Activated B cell treated with CpG ODN at 0.5 μM for 24 hours (primary cell): ENCODE measurements around the gene NKRF. TPM values are rescaled to one million over a fixed set of nuclear protein-coding genes. Genes with fewer than 3 reads are reported as not detected.

ENCODE experiments used
- ATAC-seq: fragments of 200-7000 bp; cut with Tn5 transposase; one replicate; pipeline ENCODE4 v1.10.0; 2021; ENCODE audit warnings: low read depth, mild to moderate bottlenecking, moderate library complexity
- CTCF ChIA-PET: fragments of 350-600 bp; sonication (Branson Sonifier 250); formaldehyde crosslinking; loops from one replicate; lab custom pipeline; 2021; ENCODE audit warnings: antibody characterized with exemption; lab: Charles Lee
- POLR2A ChIA-PET: fragments of 350-600 bp; sonication (Branson Sonifier 250); formaldehyde crosslinking; loops from one replicate; lab custom pipeline; 2021; ENCODE audit warnings: antibody characterized with exemption; lab: Charles Lee
- DNase-seq: peaks from one replicate; pipeline ENCODE4 v3.0.0; 2022
- H3K27ac Mint-ChIP-seq: one replicate; pipeline ENCODE4 v1.8.0; 2020; ENCODE audit warnings: mixed read lengths
- H3K27me3 Mint-ChIP-seq: one replicate; pipeline ENCODE4 v1.8.0; 2021; ENCODE audit warnings: mixed read lengths
- H3K36me3 Mint-ChIP-seq: one replicate; pipeline ENCODE4 v1.8.0; 2021; ENCODE audit warnings: low read depth, mixed read lengths
- H3K4me1 Mint-ChIP-seq: one replicate; pipeline ENCODE4 v1.8.0; 2021; ENCODE audit warnings: mixed read lengths
- H3K4me3 Mint-ChIP-seq: one replicate; pipeline ENCODE4 v1.8.0; 2020; ENCODE audit warnings: mild to moderate bottlenecking, mixed read lengths
- H3K9me3 Mint-ChIP-seq: one replicate; pipeline ENCODE4 v1.8.0; 2020; ENCODE audit warnings: mixed read lengths
- intact Hi-C: fragments of 100-400 bp; cut with micrococcal nuclease; formaldehyde crosslinking; loops from one replicate; pipeline ENCODE4 v1.15.1; 2024
- total RNA-seq: library from RNA; stranded (reverse); gene quantifications from 2 replicates; pipeline ENCODE4 v1.2.3, GENCODE V29; 2022
- TF ChIP-seq, protein P1 (sequence below): fragments of 200-600 bp; IDR thresholded peaks from one replicate; pipeline ENCODE4 v1.8.0; 2022; ENCODE audit warnings: antibody characterized with exemption, mild to moderate bottlenecking

NKRF gene
- total RNA-seq, 1 donor from 2014 or later, result 22.6 TPM

DNA sequence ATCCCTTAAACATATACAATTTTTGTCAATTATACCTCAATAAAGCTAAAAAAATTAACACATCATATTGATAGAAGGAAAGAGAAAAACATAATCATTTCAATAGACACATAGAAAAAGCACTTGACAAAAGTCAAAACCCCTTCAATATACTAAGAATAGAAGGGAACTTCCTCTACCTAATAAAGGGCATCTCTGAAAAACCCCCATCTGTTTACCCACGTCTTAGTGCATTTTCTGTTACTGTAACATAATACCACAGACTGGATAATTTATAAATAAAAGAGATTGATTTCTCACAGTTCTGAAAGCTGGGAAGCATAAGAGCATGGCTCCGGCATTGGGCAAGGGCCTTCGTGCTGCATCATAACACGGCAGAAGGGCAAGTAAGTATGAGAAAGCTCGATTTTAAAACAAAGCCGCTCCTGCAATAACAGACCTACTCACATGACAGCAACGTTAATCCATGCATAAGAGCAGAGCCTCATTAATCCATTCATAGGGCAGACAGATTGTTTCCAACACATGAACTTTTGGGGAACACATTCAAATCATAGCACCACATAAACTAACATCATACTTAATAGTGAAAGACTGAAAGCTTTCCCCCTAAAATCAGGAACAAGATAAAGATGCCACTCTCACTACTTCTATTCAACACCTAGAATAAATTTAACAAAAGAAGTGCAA, 56.8 kb downstream of the NKRF start:
- ChIA-PET POLR2A (interaction anchor here (0.7 to 3.7 kb wide), 4 partner anchors 25 to 242 kb away, joined by 3 to 25 read pairs (median 7); partner anchors contain the start of genes RPL39 and UBE2A), CTCF (no interaction called here)
- Mint-ChIP-seq H3K4me1 (peaks cover 34% of the 10 kb centered on the region), H3K27ac (peak overlapping the region; percentile 88), H3K36me3 (peaks cover 11% of the 10 kb centered on the region), H3K4me3 (peak overlapping the region; percentile 69), H3K9me3 (no peaks in the 10 kb centered on the region), H3K27me3 (no peaks in the 10 kb centered on the region)
- no peak for DNase-seq
- peak; percentile 77 for ATAC-seq
- TF ChIP-seq, protein P1, sequence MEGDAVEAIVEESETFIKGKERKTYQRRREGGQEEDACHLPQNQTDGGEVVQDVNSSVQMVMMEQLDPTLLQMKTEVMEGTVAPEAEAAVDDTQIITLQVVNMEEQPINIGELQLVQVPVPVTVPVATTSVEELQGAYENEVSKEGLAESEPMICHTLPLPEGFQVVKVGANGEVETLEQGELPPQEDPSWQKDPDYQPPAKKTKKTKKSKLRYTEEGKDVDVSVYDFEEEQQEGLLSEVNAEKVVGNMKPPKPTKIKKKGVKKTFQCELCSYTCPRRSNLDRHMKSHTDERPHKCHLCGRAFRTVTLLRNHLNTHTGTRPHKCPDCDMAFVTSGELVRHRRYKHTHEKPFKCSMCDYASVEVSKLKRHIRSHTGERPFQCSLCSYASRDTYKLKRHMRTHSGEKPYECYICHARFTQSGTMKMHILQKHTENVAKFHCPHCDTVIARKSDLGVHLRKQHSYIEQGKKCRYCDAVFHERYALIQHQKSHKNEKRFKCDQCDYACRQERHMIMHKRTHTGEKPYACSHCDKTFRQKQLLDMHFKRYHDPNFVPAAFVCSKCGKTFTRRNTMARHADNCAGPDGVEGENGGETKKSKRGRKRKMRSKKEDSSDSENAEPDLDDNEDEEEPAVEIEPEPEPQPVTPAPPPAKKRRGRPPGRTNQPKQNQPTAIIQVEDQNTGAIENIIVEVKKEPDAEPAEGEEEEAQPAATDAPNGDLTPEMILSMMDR, result no peak
- intact Hi-C loops, result loop anchor here (2.0 to 5.0 kb wide), 3 partner anchors 15 to 33 kb away; partner anchors contain the start of gene STEEP1

DNA sequence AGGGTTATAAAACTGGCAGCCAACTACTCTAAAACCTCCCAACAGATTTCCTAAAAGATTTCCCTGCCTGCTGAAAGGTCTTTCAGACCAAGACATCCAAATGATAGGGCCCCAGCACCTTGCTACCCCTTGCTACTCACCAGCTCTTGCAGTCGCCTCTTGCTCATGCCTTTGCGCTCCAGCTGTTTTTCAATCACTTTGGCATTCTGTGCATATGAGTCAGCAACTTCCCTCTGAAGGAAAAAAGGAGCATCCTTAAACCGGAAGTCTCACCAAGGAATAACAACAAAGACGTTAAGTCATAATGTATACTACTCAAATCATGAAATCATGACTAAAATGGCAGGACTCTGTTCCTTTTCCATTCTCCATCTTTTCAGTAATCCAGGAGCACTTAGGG, 65.0 kb downstream of the NKRF start:
- TF ChIP-seq, protein P1, result no peak
- no peak overlapping the region for H3K4me3 Mint-ChIP-seq
- CTCF ChIA-PET, result no interaction called here
- no peaks in the 10 kb centered on the region for H3K4me1 Mint-ChIP-seq
- intact Hi-C loops, result no loop called here
- ATAC-seq (no peak), DNase-seq (no peak)
- no peaks in the 10 kb centered on the region for H3K9me3 Mint-ChIP-seq
- no peaks in the 10 kb centered on the region for H3K27me3 Mint-ChIP-seq
- H3K27ac Mint-ChIP-seq, result no peak overlapping the region
- POLR2A ChIA-PET, result no interaction called here
- H3K36me3 Mint-ChIP-seq, result peaks cover 41% of the 10 kb centered on the region

DNA sequence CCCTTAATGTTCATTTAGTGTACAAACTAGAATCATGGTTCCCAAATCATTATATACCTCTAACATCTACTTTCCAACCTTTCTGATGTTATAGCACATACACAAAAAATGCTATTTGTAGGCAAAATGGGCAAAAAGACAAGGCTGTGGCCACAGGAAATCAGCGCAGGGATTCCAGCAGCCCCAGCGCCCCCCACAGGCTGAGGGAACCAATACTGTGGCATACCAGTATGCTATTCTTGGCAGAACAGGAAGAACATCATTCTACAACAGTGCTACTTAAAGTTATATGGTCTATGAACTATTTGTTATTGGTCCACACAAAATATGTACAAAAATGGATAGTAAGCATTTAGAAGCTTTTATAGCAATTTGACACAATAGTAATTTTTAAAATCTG, 66.4 kb downstream of the NKRF start:
- DNase-seq (no peak), ATAC-seq (no peak)
- no peaks in the 10 kb centered on the region for H3K27me3 Mint-ChIP-seq
- H3K4me3 Mint-ChIP-seq, result no peak overlapping the region
- peaks cover 41% of the 10 kb centered on the region for H3K36me3 Mint-ChIP-seq
- H3K4me1 Mint-ChIP-seq, result no peaks in the 10 kb centered on the region
- H3K9me3 Mint-ChIP-seq, result no peaks in the 10 kb centered on the region
- POLR2A ChIA-PET, result no interaction called here
- no peak overlapping the region for H3K27ac Mint-ChIP-seq
- intact Hi-C loops, result no loop called here
- TF ChIP-seq, protein P1, result no peak
- CTCF ChIA-PET, result no interaction called here

Other genes with a start within 250 kb of the NKRF start
- 11.0 and 11.9 TPM in 2 replicates for gene SLC25A43, start 207.1 kb downstream of the NKRF start, total RNA-seq
- gene SLC25A5, start 138.0 kb downstream of the NKRF start, total RNA-seq, result 300 and 321 TPM in 2 replicates
- 27.5 and 32.0 TPM in 2 replicates for gene STEEP1, start 41.0 kb downstream of the NKRF start, total RNA-seq
- gene UBE2A, start 31.9 kb downstream of the NKRF start, total RNA-seq, result 65.9 and 73.5 TPM in 2 replicates
- 330 and 338 TPM in 2 replicates for gene SEPTIN6, start 86.7 kb upstream of the NKRF start, total RNA-seq
- 9.7 and 9.9 TPM in 2 replicates for gene SOWAHD, start 152.2 kb upstream of the NKRF start, total RNA-seq
- 3,684 and 4,270 TPM in 2 replicates for gene RPL39, start 185.2 kb upstream of the NKRF start, total RNA-seq
- 14.0 and 15.9 TPM in 2 replicates for gene UPF3B, start 246.5 kb upstream of the NKRF start, total RNA-seq